GM21529 (cell line): ENCODE results near the gene MPP3.
"Not testable (repeated sequence)": the region's sequence is repeated elsewhere in the genome, so short reads cannot be mapped to it uniquely, and the experiment has no call there.

ENCODE experiments used
- ATAC-seq: cut with Tn5 transposase; IDR thresholded peaks from one replicate; pipeline ENCODE4 v1.9.1; 2021; ENCODE audit not compliant: unreplicated experiment

The MPP3 gene

GRCh38 chr17:43809121-43809520 lies 23.8 kb downstream of the MPP3 start:
- ATAC-seq: no peak

- no peak for ATAC-seq
These were observed 24.9 kb downstream of the MPP3 start for GRCh38 chr17:43808076-43808475.

GRCh38 chr17:43805117-43805516 lies 27.8 kb downstream of the MPP3 start:
- no peak for ATAC-seq

GRCh38 chr17:43803758-43804157 lies 29.2 kb downstream of the MPP3 start:
- ATAC-seq: no peak

GRCh38 chr17:43801844-43802243 lies 31.1 kb downstream of the MPP3 start:
- no peak for ATAC-seq

- no peak for ATAC-seq
These were observed 32.2 kb downstream of the MPP3 start for GRCh38 chr17:43800736-43801135.

- ATAC-seq: no peak
These were observed 33.9 kb downstream of the MPP3 start for GRCh38 chr17:43799047-43799446.

GRCh38 chr17:43798024-43798423 lies 34.9 kb downstream of the MPP3 start:
- ATAC-seq: not testable (repeated sequence)

- not testable (repeated sequence) for ATAC-seq
These were observed 40.3 kb downstream of the MPP3 start for GRCh38 chr17:43792668-43793067.

GRCh38 chr17:43791589-43791988 lies 41.4 kb downstream of the MPP3 start:
- ATAC-seq: no peak

- no peak for ATAC-seq
These were observed 42.5 kb downstream of the MPP3 start for GRCh38 chr17:43790311-43790940.

GRCh38 chr17:43789482-43789881 lies 43.5 kb downstream of the MPP3 start:
- ATAC-seq: no peak

GRCh38 chr17:43788540-43788939 lies 44.4 kb downstream of the MPP3 start:
- ATAC-seq: no peak

- ATAC-seq: no peak
These were observed 45.2 kb downstream of the MPP3 start for GRCh38 chr17:43787728-43788127.

GRCh38 chr17:43784628-43785101 lies 48.3 kb downstream of the MPP3 start:
- ATAC-seq: no peak

GRCh38 chr17:43784068-43784467 lies 48.9 kb downstream of the MPP3 start:
- no peak for ATAC-seq

GRCh38 chr17:43782913-43783680 lies 49.8 kb downstream of the MPP3 start:
- ATAC-seq: no peak

GRCh38 chr17:43780135-43780534 lies 52.8 kb downstream of the MPP3 start, which contains the start of gene CFAP97D1:
CFAP97D1 (plus strand) TSS chr17:43780435; CDS start chr17:43780463, 28 bp downstream.
- no peak for ATAC-seq

GRCh38 chr17:43779145-43780125 lies 53.5 kb downstream of the MPP3 start:
- no peak for ATAC-seq

- ATAC-seq: peak; percentile 81
These were observed 54.4 kb downstream of the MPP3 start, which contains the start of gene DUSP3 for GRCh38 chr17:43778337-43779144. DUSP3 (minus strand) TSS chr17:43778977; CDS start chr17:43778924, 53 bp downstream.
